H7 (cell line): ENCODE results near the gene ACER3. TPM values are rescaled to one million over a fixed set of nuclear protein-coding genes. Genes with fewer than 3 reads are reported as not detected.
"Not testable (repeated sequence)": the region's sequence is repeated elsewhere in the genome, so short reads cannot be mapped to it uniquely, and the experiment has no call there.

ENCODE experiments used
- DNase-seq: peaks from one replicate; pipeline ENCODE4 v3.0.0; 2012
- H3K27me3 ChIP-seq: 2 replicates; pipeline ENCODE4 v1.6.0; 2011; ENCODE audit warnings: mild to moderate bottlenecking, low read length; ENCODE audit not compliant: control insufficient read depth, insufficient read depth
- H3K36me3 ChIP-seq: replicated peaks from 2 replicates; pipeline ENCODE4 v1.5.1; 2011; ENCODE audit warnings: low read length; ENCODE audit not compliant: control insufficient read depth, insufficient read depth
- H3K4me3 ChIP-seq: 2 replicates; pipeline ENCODE4 v1.5.1; 2011; ENCODE audit warnings: low read depth, mild to moderate bottlenecking, control low read depth, low read length, moderate library complexity; ENCODE audit not compliant: insufficient read depth
- total RNA-seq: library from RNA; depleted of rRNA; stranded (reverse); fragments of >200 nt; shearing (Covaris generic); gene quantifications from 2 replicates; pipeline ENCODE4 v1.2.3, GENCODE V29; 2014

The ACER3 gene
- total RNA-seq, 1 experiment from 2014 or later: 6.3 TPM

DNA sequence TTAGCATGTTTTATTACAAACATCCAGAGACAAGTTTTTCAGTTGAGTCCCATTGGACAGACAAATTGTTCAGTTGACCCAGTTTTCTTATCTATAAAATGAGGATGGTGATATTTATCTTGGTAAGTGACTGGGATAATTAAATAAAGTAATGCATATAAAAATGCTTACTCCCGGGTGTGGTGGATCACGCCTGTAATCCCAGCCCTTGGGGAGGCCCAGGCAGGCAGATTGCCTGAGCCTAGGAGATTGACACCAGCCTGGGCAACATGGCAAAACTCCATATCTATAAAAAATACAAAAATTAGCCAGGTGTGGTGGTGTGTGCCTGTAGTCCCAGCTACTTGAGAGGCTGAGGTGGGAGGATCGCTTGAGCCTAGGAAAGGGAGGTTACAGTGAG is 15.6 kb upstream of the ACER3 start:
- DNase-seq: no peak
- H3K27me3 ChIP-seq: no peaks in the 10 kb centered on the region; the same call in none of the 2 replicates

DNA sequence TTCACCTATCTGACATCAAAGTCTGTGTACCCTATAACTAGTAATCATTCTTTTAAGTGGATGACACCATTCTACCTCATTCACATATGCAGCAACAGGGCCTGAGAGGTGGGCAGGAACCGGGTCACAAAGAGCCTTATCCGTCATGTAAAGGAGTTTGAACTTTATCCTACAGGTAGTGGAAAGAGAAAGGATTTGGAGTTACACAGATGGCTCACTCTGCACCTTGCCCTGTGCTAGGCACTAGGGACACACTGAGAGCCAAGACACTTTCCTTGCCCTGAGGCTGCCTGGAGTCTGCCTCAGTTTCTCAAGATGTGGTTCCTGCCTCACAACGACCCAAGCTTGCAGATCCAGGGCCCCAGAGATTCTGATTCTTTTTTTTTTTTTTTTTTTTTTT is 14.3 kb upstream of the ACER3 start:
- Histone ChIP-seq H3K36me3 (no peaks in the 10 kb centered on the region), H3K4me3 (no peak overlapping the region)
- no peak for DNase-seq

More for the DNA sequence above, 15.6 kb upstream of the ACER3 start:
- Histone ChIP-seq H3K36me3 (no peaks in the 10 kb centered on the region), H3K4me3 (no peak overlapping the region)

DNA sequence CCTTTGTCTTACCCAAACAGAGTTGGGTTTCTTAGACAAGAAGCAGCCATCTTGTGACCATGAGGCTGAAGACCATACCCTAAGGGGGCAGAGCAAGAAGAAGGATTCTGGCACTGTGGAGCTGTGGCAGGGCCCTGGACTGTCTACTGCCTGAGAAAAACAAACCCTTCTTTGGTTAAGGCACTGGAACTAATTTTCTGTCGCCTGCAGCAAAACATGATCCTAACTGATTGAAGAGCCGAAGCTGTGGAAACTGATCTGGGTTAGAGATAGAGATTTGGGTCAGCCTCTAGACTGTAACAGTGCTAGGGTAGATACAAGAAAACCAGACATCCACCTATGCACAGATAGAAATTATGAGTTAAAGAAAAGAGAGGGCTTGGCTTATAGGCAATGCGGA is 11.3 kb upstream of the ACER3 start:
- no peaks in the 10 kb centered on the region for H3K36me3 ChIP-seq
- H3K4me3 ChIP-seq: no peak overlapping the region
- no peak for DNase-seq
- no peaks in the 10 kb centered on the region; the same call in none of the 2 replicates for H3K27me3 ChIP-seq

More for the DNA sequence above, 14.3 kb upstream of the ACER3 start:
- no peaks in the 10 kb centered on the region; the same call in none of the 2 replicates for H3K27me3 ChIP-seq

DNA sequence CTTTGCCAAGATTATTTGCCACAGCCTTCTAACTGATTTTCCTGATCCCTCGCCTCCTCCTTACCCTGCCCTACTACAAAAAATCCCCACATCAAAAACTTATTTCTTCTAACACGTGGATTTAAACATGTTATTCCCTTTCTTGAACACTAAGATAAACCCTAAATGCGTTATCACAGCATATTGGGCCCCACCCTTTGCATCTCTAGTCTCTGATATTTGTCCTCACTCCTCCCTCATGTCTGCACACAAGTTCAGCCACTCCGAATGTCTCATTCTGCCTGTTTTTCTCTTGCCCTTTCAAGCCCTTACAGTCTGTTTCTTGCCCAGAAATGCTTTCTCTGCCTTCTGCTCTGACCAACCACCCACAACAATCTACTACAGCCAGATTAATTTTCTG is 10.6 kb upstream of the ACER3 start:
- Histone ChIP-seq H3K4me3 (no peak overlapping the region), H3K36me3 (no peaks in the 10 kb centered on the region), H3K27me3 (no peaks in the 10 kb centered on the region; the same call in none of the 2 replicates)
- DNase-seq: no peak

DNA sequence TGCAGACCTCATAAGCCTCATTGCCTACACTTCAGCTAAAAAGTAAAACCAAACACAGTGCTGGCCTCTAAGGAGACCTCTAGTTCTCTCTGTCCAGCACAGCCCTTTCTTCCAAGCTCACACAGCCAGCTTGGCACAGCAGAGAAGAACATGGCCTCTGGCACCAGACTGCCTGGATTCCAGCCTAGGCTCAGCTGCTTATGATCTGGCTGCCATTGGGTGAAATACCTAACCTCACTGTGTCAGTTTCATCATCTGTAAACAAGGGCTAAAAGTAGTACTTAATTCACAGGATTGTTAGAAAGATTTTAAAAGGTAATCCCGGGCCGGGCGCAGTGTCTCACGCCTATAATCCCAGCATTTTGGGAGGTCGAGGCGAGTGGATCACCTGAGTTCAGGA is 9.9 kb upstream of the ACER3 start:
- H3K27me3 ChIP-seq: no peaks in the 10 kb centered on the region; the same call in none of the 2 replicates
- no peak overlapping the region for H3K4me3 ChIP-seq
- DNase-seq: no peak
- no peaks in the 10 kb centered on the region for H3K36me3 ChIP-seq

DNA sequence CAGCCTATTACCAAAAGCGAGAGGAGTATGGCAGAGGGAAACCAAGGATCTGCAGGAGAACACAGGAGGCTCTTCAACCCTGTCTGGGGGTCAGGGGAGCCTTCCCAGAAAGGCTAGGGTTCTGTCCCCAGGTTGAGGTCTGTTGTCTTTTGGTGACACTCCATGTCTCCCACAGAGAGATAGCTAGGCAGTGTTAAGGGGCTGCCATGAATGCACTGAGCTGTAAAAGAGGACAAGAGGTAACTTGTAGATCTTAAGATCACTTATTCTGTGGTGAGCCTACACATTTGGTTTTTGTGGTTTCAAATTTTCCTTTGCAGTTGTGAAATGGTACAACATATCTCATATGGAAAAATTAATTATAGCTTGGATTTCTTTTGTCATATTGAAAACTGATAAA is 6.0 kb upstream of the ACER3 start:
- Histone ChIP-seq H3K27me3 (no peaks in the 10 kb centered on the region; the same call in 1 of the 2 replicates), H3K36me3 (no peaks in the 10 kb centered on the region), H3K4me3 (no peak overlapping the region)
- no peak for DNase-seq

DNA sequence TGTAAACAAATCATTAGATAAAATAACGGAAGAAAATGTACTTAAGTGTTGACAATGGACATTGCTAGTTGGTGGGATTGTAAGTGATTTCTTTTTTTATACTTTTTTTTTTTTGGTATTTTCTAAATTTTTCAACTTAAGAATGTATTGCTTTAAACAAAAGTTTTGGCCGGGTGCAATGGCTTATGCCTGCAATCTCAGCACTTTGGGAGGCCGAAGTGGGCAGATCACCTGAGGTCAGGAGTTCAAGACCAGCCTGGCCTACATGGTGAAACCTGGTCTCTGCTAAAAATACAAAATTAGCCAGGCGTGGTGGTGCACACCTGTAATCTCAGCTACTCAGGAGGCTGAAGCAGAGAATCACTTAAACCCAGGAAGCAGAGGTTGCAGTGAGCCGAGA is 5.0 kb upstream of the ACER3 start:
- not testable (repeated sequence) for H3K27me3 ChIP-seq, H3K36me3 ChIP-seq, DNase-seq, H3K4me3 ChIP-seq

DNA sequence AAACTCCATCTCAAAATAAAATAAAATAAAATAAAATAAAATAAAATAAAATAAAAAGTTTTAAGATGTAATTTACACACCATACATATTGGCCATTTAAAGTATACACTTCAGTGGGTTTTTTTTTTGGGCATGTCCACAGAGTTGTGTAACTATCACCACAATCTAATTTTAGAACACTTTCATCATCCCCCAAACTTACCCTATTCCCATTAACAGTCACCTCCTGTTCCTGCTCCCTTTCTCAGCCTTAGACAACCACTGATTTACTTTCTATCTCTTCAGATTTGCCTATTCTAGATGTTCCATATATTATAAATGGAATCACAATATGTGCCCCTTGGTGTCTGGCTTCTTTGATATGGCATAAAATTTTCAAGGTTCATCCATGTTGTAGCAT is 4.6 kb upstream of the ACER3 start:
- Histone ChIP-seq H3K4me3 (no peak overlapping the region), H3K36me3 (no peaks in the 10 kb centered on the region), H3K27me3 (no peaks in the 10 kb centered on the region)
- DNase-seq: no peak

DNA sequence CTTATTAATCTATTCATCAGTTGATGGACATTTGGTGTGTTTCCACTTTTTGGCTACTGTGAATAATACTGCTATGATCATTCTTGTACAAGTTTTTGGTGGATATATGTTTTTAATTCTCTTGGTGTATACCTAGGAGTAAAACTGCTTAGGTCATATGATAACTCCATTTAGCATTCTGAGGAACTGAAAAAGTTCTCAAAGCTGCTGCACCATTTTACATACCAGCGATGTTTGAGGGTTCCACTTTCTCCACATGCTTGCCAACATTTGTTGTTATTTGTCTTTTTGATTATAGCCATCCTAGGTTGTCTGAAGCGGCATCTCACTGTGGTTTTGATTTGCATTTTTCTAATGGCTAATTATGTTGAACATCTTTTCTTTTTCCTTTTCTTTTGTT is 4.1 kb upstream of the ACER3 start:
- H3K36me3 ChIP-seq: no peaks in the 10 kb centered on the region
- H3K27me3 ChIP-seq: no peaks in the 10 kb centered on the region
- DNase-seq: no peak
- no peak overlapping the region for H3K4me3 ChIP-seq

DNA sequence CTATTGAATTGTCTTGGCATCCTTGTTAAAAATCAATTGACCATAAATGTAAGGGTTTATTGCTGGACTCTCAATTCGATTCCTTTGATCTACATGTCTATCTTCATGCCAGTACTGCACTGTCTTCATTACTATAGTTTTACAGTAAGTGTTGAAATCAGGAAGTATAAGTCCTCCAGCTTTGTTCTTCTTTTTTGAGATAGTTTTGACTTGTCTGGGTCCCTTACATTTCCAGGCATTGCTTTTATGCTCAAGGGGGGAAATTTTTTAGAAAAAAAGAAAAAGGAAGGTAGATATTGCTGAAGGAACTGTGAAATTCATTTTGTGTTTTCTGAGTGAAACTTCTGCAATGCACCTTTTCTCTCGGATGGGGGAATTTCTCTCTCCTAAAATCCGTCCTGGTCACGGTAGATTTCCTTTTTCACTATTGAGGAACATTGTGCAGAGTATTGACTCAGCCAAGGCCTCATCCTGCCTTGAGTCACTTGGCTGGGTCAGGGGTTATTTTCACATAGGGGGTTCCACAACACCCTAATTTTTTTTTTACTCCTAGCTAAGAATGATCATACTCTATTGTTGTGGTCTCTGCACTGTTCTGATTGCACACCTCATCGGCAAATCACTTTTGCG is 2.8 kb upstream of the ACER3 start:
- no peaks in the 10 kb centered on the region for H3K27me3 ChIP-seq
- DNase-seq: no peak
- H3K36me3 ChIP-seq: no peaks in the 10 kb centered on the region

DNA sequence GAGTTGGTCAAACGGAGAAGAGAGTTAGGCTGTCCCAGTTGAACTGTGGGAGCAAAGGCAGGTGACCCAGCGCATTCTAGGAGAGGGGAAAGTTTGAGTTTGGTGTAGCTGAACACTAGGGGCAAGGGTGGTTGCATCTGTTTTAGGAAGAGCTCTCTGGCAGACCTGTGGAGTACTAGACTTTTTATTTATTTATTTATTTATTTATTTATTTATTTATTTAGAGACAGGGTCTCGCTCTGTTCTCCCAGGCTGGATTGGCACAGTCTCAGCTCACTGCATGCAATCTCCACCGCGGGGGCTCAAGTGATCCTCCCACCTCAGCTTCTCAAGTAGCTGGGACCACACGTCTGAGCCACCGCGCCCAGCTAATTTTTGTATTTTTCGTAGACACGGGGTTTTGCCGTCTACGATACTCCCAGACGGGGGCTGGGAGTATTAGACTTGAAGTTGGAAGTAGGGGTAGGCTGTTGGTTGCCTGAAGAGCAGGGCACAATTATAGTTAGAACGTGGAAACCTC is 950 bp upstream of the ACER3 start:
- no peak for DNase-seq
- Histone ChIP-seq H3K27me3 (no peaks in the 10 kb centered on the region), H3K36me3 (no peaks in the 10 kb centered on the region), H3K4me3 (no peak overlapping the region)

More for the DNA sequence above, 2.8 kb upstream of the ACER3 start:
- H3K4me3 ChIP-seq: no peak overlapping the region

DNA sequence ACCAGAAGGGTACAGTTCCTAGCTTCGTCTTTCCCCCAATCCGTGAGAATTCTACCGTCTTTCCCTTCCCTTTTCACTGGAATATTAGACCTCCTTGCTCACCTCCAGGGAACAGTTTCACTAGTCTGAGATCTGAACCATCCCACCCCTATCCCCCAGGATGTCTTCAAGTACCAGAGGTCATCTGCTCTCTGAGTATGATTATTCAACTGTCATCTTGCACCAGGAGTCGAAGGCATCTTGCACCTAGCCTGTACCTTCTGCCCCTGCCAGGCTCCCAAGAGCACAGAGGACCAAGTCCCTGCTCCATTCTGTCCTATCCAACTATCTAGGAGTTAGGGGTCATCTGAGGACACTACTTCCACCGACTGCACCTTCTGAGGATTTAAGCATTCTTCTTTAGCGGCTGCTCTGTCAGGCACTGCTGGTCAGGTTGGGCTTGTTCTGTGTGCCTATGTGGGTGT is 804 bp downstream of the ACER3 start:
- Histone ChIP-seq H3K27me3 (no peaks in the 10 kb centered on the region), H3K4me3 (peak overlapping the region; percentile 81), H3K36me3 (no peaks in the 10 kb centered on the region)
- no peak for DNase-seq

DNA sequence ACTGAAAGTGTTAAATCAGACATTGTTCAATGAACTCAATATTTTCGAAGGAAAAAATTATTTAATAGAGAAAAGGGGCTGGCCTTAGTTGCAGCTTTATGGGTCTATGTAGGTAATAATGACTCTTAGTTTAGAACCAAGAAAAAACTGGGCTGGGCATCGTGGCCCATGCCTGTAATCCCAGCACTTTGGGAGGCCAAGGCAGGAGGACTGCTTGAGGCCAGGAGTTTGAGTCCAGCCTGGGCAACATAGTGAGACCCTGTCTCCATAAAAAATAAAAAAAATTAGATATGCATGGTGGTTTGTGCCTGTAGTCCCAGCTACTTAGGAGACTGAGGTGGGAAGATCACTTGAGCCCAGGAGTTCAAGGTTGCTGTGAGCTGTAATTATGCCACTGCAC is 2.1 kb downstream of the ACER3 start:
- H3K36me3 ChIP-seq, H3K27me3 ChIP-seq, DNase-seq, H3K4me3 ChIP-seq: not testable (repeated sequence)

DNA sequence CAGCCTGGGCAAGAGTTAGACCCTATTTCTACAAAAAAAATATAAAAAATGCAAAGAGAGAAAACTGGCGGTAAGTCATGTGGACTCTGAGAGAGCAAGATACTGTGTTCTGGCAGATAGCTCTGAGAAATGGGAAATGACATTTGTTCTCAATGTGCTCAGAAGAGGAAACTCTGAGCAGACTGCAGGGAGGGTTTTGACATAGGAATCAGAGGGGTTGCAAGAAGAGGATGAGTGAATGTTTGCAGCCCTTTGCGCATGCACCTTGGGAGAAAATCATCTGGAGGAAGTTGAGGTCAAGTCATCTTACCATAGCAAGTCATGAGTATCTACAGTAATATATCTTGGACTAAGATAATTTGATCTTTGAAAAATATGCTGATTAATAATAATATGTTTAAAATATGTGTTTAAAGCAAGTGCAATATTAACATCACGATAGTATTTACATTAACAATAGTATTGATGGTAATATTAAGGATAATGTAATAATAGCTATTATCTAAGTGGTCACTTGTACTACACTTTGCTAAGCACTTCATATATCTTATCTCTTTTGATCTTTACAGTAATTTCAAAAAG is 2.6 kb downstream of the ACER3 start:
- Histone ChIP-seq H3K27me3 (no peaks in the 10 kb centered on the region), H3K4me3 (no peak overlapping the region), H3K36me3 (no peaks in the 10 kb centered on the region; the same call in 1 of the 2 replicates)
- no peak for DNase-seq
